H9 (cell line): Measurements from ENCODE around the gene MLC1. TPM values are rescaled to one million over a fixed set of nuclear protein-coding genes. Genes with fewer than 3 reads are reported as not detected.

Source experiments
- DNase-seq: peaks from one replicate; pipeline ENCODE4 v3.0.0-alpha.2; 2017
- H2AFZ ChIP-seq: one replicate; pipeline ENCODE4 v1.6.1; 2013; ENCODE audit warnings: mild to moderate bottlenecking, low read length, control low read depth, moderate library complexity
- H2AK5ac ChIP-seq: 2 replicates; pipeline ENCODE4 v1.6.1; 2013; ENCODE audit warnings: low read length, control low read depth, mixed read lengths; ENCODE audit not compliant: insufficient read length
- H2BK120ac ChIP-seq: one replicate; pipeline ENCODE4 v1.6.1; 2013; ENCODE audit warnings: low read depth, mild to moderate bottlenecking, low read length, control low read depth, inconsistent platforms; ENCODE audit not compliant: poor library complexity, severe bottlenecking
- H2BK12ac ChIP-seq: 2 replicates; pipeline ENCODE4 v1.6.1; 2013; ENCODE audit warnings: low read length, control low read depth, mixed read lengths, low read depth; ENCODE audit not compliant: insufficient read length
- H2BK15ac ChIP-seq: 2 replicates; pipeline ENCODE4 v1.6.1; 2013; ENCODE audit warnings: low read depth, low read length, control low read depth
- H2BK20ac ChIP-seq: one replicate; pipeline ENCODE4 v1.6.1; 2013; ENCODE audit warnings: low read depth, mild to moderate bottlenecking, low read length, control low read depth, inconsistent platforms; ENCODE audit not compliant: poor library complexity, severe bottlenecking
- H2BK5ac ChIP-seq: 2 replicates; pipeline ENCODE4 v1.6.1; 2013; ENCODE audit warnings: low read length, control low read depth, mixed read lengths; ENCODE audit not compliant: insufficient read length
- H3K14ac ChIP-seq: 2 replicates; pipeline ENCODE4 v1.6.1; 2013; ENCODE audit warnings: low read length, control low read depth; ENCODE audit not compliant: insufficient read depth
- H3K18ac ChIP-seq: 2 replicates; pipeline ENCODE4 v1.6.1; 2013; ENCODE audit warnings: low read depth, mild to moderate bottlenecking, mixed read lengths, low read length, control low read depth; ENCODE audit not compliant: insufficient read length
- H3K23ac ChIP-seq: 2 replicates; pipeline ENCODE4 v1.6.1; 2013; ENCODE audit warnings: low read length, control low read depth, mixed read lengths, low read depth; ENCODE audit not compliant: insufficient read length
- H3K23me2 ChIP-seq: 2 replicates; pipeline ENCODE4 v1.6.1; 2013; ENCODE audit warnings: low read depth, mild to moderate bottlenecking, mixed read lengths, low read length, control low read depth; ENCODE audit not compliant: insufficient read length, poor library complexity, severe bottlenecking
- H3K27ac ChIP-seq: 2 replicates; pipeline ENCODE4 v1.5.1; 2013; ENCODE audit warnings: low read length, control low read depth, mixed read lengths, low read depth; ENCODE audit not compliant: insufficient read length
- H3K27me3 ChIP-seq: 2 replicates; pipeline ENCODE4 v1.6.1; 2013; ENCODE audit warnings: low read length, control low read depth, inconsistent platforms; ENCODE audit not compliant: insufficient read depth
- H3K4ac ChIP-seq: 2 replicates; pipeline ENCODE4 v1.6.1; 2013; ENCODE audit warnings: low read depth, mild to moderate bottlenecking, control low read depth, inconsistent platforms, low read length, moderate library complexity
- H3K4me1 ChIP-seq: 2 replicates; pipeline ENCODE4 v1.6.1; 2013; ENCODE audit warnings: low read length, control low read depth, inconsistent platforms; ENCODE audit not compliant: insufficient read depth
- H3K4me2 ChIP-seq: 2 replicates; pipeline ENCODE4 v1.6.1; 2013; ENCODE audit warnings: low read length, control low read depth, mixed read lengths; ENCODE audit not compliant: insufficient read length, insufficient read depth
- H3K56ac ChIP-seq: 2 replicates; pipeline ENCODE4 v1.6.1; 2013; ENCODE audit warnings: low read depth, mild to moderate bottlenecking, mixed read lengths, low read length, control low read depth; ENCODE audit not compliant: insufficient read length
- H3K79me1 ChIP-seq: 2 replicates; pipeline ENCODE4 v1.6.1; 2013; ENCODE audit warnings: low read depth, mild to moderate bottlenecking, moderate library complexity, low read length, control low read depth, inconsistent platforms; ENCODE audit not compliant: insufficient read depth, poor library complexity, severe bottlenecking
- H3K79me2 ChIP-seq: 2 replicates; pipeline ENCODE4 v1.6.1; 2013; ENCODE audit warnings: low read length, control low read depth, inconsistent platforms; ENCODE audit not compliant: insufficient read depth
- H3K9ac ChIP-seq: 2 replicates; pipeline ENCODE4 v1.6.1; 2013; ENCODE audit warnings: low read length, control low read depth, mixed read lengths; ENCODE audit not compliant: insufficient read length; ENCODE audit errors: extremely low read depth
- H3K9me3 ChIP-seq: one replicate; pipeline ENCODE4 v1.6.1; 2013; ENCODE audit warnings: low read depth, low read length, inconsistent platforms; ENCODE audit not compliant: control insufficient read depth
- H3T11ph ChIP-seq: one replicate; pipeline ENCODE4 v1.6.1; 2013; ENCODE audit warnings: mild to moderate bottlenecking, low read length, control low read depth, inconsistent platforms
- H4K20me1 ChIP-seq: one replicate; pipeline ENCODE4 v1.6.1; 2013; ENCODE audit not compliant: control insufficient read depth, insufficient read length, insufficient read depth
- H4K5ac ChIP-seq: 2 replicates; pipeline ENCODE4 v1.6.1; 2013; ENCODE audit warnings: low read depth, mild to moderate bottlenecking, mixed read lengths, low read length, control low read depth; ENCODE audit not compliant: insufficient read length
- H4K8ac ChIP-seq: replicated peaks from 2 replicates; pipeline ENCODE4 v1.6.1; 2013; ENCODE audit warnings: low read length, control low read depth, mixed read lengths, low read depth; ENCODE audit not compliant: insufficient read length
- H4K91ac ChIP-seq: 2 replicates; pipeline ENCODE4 v1.6.1; 2013; ENCODE audit warnings: low read depth, mild to moderate bottlenecking, moderate library complexity, mixed read lengths, low read length, control low read depth; ENCODE audit not compliant: insufficient read length
- H3K27ac Mint-ChIP-seq, 3 experiments: 2 replicates in 2 of 3; 3 replicates in 1 of 3; pipeline ENCODE4 v1.8.0; 2020 to 2021; ENCODE audit warnings: mixed read lengths in 3 of 3, mild to moderate bottlenecking in 1 of 3, moderate library complexity in 1 of 3
- H3K27me3 Mint-ChIP-seq: 2 replicates; pipeline ENCODE4 v1.8.0; 2021; ENCODE audit warnings: low read depth, mild to moderate bottlenecking, moderate library complexity, mixed read lengths
- H3K36me3 Mint-ChIP-seq, 3 experiments: 2 replicates in 2 of 3; 3 replicates in 1 of 3; pipeline ENCODE4 v1.8.0; 2020 to 2021; ENCODE audit warnings: low read depth in 3 of 3, mixed read lengths in 3 of 3; ENCODE audit not compliant: insufficient read depth in 1 of 3
- H3K4me1 Mint-ChIP-seq, 2 experiments: 2 replicates each; pipeline ENCODE4 v1.8.0; 2020; ENCODE audit warnings: mixed read lengths in 2 of 2
- H3K4me3 Mint-ChIP-seq, 2 experiments: 2 replicates in 1 of 2; 3 replicates in 1 of 2; pipeline ENCODE4 v1.8.0; 2020 to 2021; ENCODE audit warnings: mild to moderate bottlenecking in 2 of 2, mixed read lengths in 2 of 2, moderate library complexity in 1 of 2
- H3K9me3 Mint-ChIP-seq, 2 experiments: 2 replicates in 1 of 2; 3 replicates in 1 of 2; pipeline ENCODE4 v1.8.0; 2020; ENCODE audit warnings: mild to moderate bottlenecking in 2 of 2, mixed read lengths in 2 of 2, moderate library complexity in 1 of 2
- WGBS: extraction: QIAGEN DNeasy Blood & Tissue Kit; methylation state at CpG from one replicate; pipeline ENCODE4 v1.1.7; 2013; ENCODE audit warnings: missing lambda C conversion rate, low lambda C conversion rate, mixed read lengths; ENCODE audit not compliant: insufficient read length; ENCODE audit errors: extremely low coverage; 5-methylcytosine and 5-hydroxymethylcytosine counted together
- total RNA-seq: library from RNA; stranded (reverse); gene quantifications from 2 replicates; pipeline ENCODE4 v1.2.1, GENCODE V29; 2021
- TF ChIP-seq, protein P1 (sequence below): fragments of 200-600 bp; sonication (generic); conservative IDR thresholded peaks from 3 replicates; pipeline ENCODE4 v1.8.0; 2021; ENCODE audit warnings: antibody characterized with exemption, mild to moderate bottlenecking

Gene MLC1
- total RNA-seq, 1 experiment from 2014 or later = not detected

DNA sequence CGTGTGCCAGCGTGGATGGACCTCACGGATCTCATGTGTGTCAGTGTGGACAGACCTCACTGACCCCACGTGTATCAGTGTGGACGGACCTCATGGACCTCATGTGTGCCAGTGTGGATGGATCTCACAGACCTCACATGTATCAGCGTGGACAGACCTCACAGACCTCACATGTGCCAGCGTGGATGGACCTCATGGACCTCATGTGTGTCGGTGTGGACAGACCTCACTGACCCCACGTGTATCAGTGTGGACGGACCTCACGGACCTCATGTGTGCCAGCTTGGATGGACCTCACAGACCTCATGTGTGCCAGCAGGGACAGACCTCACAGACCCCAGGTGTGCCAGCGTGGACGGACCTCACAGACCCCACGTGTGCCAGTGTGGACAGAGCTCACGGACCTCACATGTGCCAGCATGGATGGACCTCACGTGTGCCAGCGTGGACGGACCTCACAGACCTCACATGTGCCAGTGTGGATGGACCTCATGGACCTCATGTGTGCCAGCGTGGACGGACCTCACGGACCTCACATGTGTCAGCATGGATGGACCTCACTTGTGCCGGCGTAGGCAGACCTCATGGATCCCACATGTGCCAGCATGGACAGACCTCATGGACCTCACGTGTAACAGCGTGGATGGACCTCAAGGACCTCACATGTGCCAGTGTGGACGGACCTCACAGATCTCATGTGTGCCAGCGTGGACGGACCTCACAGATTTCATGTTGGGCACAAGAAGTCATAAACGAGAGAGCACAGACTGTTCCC, 45.4 kb downstream of the MLC1 start:
- no peaks in the 10 kb centered on the region for H3K4me1 Mint-ChIP-seq
- TF ChIP-seq, protein P1, sequence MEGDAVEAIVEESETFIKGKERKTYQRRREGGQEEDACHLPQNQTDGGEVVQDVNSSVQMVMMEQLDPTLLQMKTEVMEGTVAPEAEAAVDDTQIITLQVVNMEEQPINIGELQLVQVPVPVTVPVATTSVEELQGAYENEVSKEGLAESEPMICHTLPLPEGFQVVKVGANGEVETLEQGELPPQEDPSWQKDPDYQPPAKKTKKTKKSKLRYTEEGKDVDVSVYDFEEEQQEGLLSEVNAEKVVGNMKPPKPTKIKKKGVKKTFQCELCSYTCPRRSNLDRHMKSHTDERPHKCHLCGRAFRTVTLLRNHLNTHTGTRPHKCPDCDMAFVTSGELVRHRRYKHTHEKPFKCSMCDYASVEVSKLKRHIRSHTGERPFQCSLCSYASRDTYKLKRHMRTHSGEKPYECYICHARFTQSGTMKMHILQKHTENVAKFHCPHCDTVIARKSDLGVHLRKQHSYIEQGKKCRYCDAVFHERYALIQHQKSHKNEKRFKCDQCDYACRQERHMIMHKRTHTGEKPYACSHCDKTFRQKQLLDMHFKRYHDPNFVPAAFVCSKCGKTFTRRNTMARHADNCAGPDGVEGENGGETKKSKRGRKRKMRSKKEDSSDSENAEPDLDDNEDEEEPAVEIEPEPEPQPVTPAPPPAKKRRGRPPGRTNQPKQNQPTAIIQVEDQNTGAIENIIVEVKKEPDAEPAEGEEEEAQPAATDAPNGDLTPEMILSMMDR = no peak
- H3K27me3 ChIP-seq = no peaks in the 10 kb centered on the region

More for the DNA sequence above, 45.4 kb downstream of the MLC1 start:
- no peak for DNase-seq
- H4K5ac ChIP-seq = no peak overlapping the region
- no peak overlapping the region for H3K4ac ChIP-seq
- no CpG with 5 or more reads among the region's 29 CpGs for WGBS
- H3T11ph ChIP-seq = no peak overlapping the region
- H3K79me2 ChIP-seq = no peaks in the 10 kb centered on the region
- H4K8ac ChIP-seq = no peak overlapping the region
- no peak overlapping the region for H3K18ac ChIP-seq
- no peak overlapping the region for H3K27ac Mint-ChIP-seq
- H3K9me3 Mint-ChIP-seq = peaks cover 4 to 10% of the 10 kb centered on the region in 2 experiments; a peak in 3 of 5 replicates
- H3K14ac ChIP-seq = no peak overlapping the region
- no peak overlapping the region for H2BK120ac ChIP-seq
- no peak overlapping the region for H2AK5ac ChIP-seq
- no peak overlapping the region for H3K9ac ChIP-seq
- H4K20me1 ChIP-seq = no peaks in the 10 kb centered on the region
- no peak overlapping the region for H2BK20ac ChIP-seq
- no peak overlapping the region for H3K4me2 ChIP-seq
- no peak overlapping the region for H3K23ac ChIP-seq
- H4K91ac ChIP-seq = no peak overlapping the region
- no peaks in the 10 kb centered on the region for H3K4me1 ChIP-seq
- no peak overlapping the region for H2AFZ ChIP-seq
- no peaks in the 10 kb centered on the region for H3K79me1 ChIP-seq
- H2BK12ac ChIP-seq = no peak overlapping the region
- no peak overlapping the region for H3K27ac ChIP-seq
- peaks cover 8% of the 10 kb centered on the region; the same call in 1 of the 2 replicates for H3K27me3 Mint-ChIP-seq
- no peaks in the 10 kb centered on the region for H3K36me3 Mint-ChIP-seq
- H3K56ac ChIP-seq = no peak overlapping the region
- H3K9me3 ChIP-seq = no peaks in the 10 kb centered on the region
- H2BK5ac ChIP-seq = no peak overlapping the region
- H3K4me3 Mint-ChIP-seq = no peak overlapping the region
- no peaks in the 10 kb centered on the region for H3K23me2 ChIP-seq
- H2BK15ac ChIP-seq = no peak overlapping the region
